A549 (cell line): Measurements from ENCODE around the gene WIF1. TPM values are rescaled to one million over a fixed set of nuclear protein-coding genes. Genes with fewer than 3 reads are reported as not detected.

Experiments
- ATAC-seq, 2 experiments: fragments of 200-7000 bp in 1 of 2; fragments of >200 bp in 1 of 2; cut with Nextera tagmentation in 1 of 2; cut with Tn5 transposase in 1 of 2; 3 replicates each; pipeline versions ENCODE4 v1.8.0 to v1.9.1; 2018 to 2020; ENCODE audit warnings: mild to moderate bottlenecking in 1 of 2, moderate library complexity in 1 of 2
- CTCF ChIA-PET: fragments of 300-600 bp; sonication (Branson Sonifier 250); formaldehyde crosslinking; extraction: SDS; loops from one replicate; lab custom pipeline; 2021; ENCODE audit warnings: antibody characterized with exemption, inconsistent platforms; lab: Yijun Ruan, JAX
- POLR2A ChIA-PET: fragments of 350-600 bp; formaldehyde crosslinking; extraction: SDS; loops from one replicate; lab custom pipeline; 2021; ENCODE audit warnings: antibody characterized with exemption, inconsistent platforms; lab: Yijun Ruan, JAX
- DNase-seq, 2 experiments: peaks; one replicate each; pipeline versions ENCODE4 v3.0.0 to v3.0.0-alpha.2; 2011 to 2016; ENCODE audit warnings: low read depth in 1 of 2, low spot score in 1 of 2
- FAIRE-seq: peaks from 2 replicates; lab custom pipeline; 2011; peaks lifted over from hg19 to GRCh38; lab: Jason Lieb, UNC
- H3K27ac ChIP-seq, 2 experiments: fragments of >200 bp; sonication (Bioruptor Twin); formaldehyde crosslinking; 3 replicates each; pipeline ENCODE4 v1.5.1; 2016 to 2017
- H3K4me1 ChIP-seq: fragments of >200 bp; sonication (Bioruptor Twin); formaldehyde crosslinking; 3 replicates; pipeline ENCODE4 v1.6.1; 2016
- H3K4me2 ChIP-seq: fragments of >200 bp; sonication (Bioruptor Twin); formaldehyde crosslinking; 3 replicates; pipeline ENCODE4 v1.6.1; 2016
- H3K4me3 ChIP-seq: fragments of >200 bp; sonication (Bioruptor Twin); formaldehyde crosslinking; 3 replicates; pipeline ENCODE4 v1.5.1; 2016
- H3K9me3 ChIP-seq: fragments of >200 bp; sonication (Bioruptor Twin); formaldehyde crosslinking; 3 replicates; pipeline ENCODE4 v1.6.1; 2016
- ATOH8 ChIP-seq: fragments of 250-450 bp; sonication (Bioruptor Pico); IDR thresholded peaks from 2 replicates; pipeline ENCODE4 v1.5.0; 2020; ENCODE audit warnings: low read depth, mild to moderate bottlenecking, moderate library complexity
- CHD2 ChIP-seq: fragments of 150-350 bp; IDR thresholded peaks from 2 replicates; pipeline ENCODE4 v1.6.1; 2014; ENCODE audit warnings: low read length; ENCODE audit not compliant: partially characterized antibody
- CHD4 ChIP-seq: fragments of 200-600 bp; sonication (generic); IDR thresholded peaks from 2 replicates; pipeline ENCODE4 v1.6.1; 2016; ENCODE audit warnings: antibody characterized with exemption, mild to moderate bottlenecking, borderline replicate concordance
- CTCF ChIP-seq: fragments of >200 bp; sonication (Bioruptor Twin); formaldehyde crosslinking; IDR thresholded peaks from 3 replicates; pipeline ENCODE4 v1.5.1; 2016
- E2F6 ChIP-seq: IDR thresholded peaks from 2 replicates; pipeline ENCODE4 v1.6.1; 2012; ENCODE audit warnings: low read depth, borderline replicate concordance
- ELK1 ChIP-seq: fragments of 150-350 bp; IDR thresholded peaks from 2 replicates; pipeline ENCODE4 v1.6.1; 2014; ENCODE audit warnings: low read depth, mild to moderate bottlenecking, low read length
- FOSL2 ChIP-seq, 2 experiments: fragments of 450-650 bp in 1 of 2; fragments of >200 bp in 1 of 2; sonication (Bioruptor Twin) in 1 of 2; formaldehyde crosslinking; IDR thresholded peaks; 2 replicates each; pipeline versions ENCODE4 v1.5.0 to v1.6.1; 2016 to 2020; ENCODE audit warnings: mild to moderate bottlenecking in 1 of 2, moderate library complexity in 1 of 2
- MAX ChIP-seq: IDR thresholded peaks from 2 replicates; pipeline ENCODE4 v1.6.1; 2012
- MYC ChIP-seq: IDR thresholded peaks from 2 replicates; pipeline ENCODE4 v1.6.1; 2012; ENCODE audit warnings: mild to moderate bottlenecking, inconsistent platforms, low read length, improper control_type of control experiment, borderline replicate concordance
- POLR2AphosphoS2 ChIP-seq: conservative IDR thresholded peaks from 2 replicates; pipeline ENCODE4 v1.6.1; 2012; ENCODE audit warnings: low read length, improper control_type of control experiment, inconsistent platforms
- RCOR1 ChIP-seq: fragments of 150-350 bp; IDR thresholded peaks from 2 replicates; pipeline ENCODE4 v1.6.1; 2014; ENCODE audit warnings: antibody characterized with exemption, low read length, low read depth
- USF2 ChIP-seq: fragments of 450-650 bp; IDR thresholded peaks from 2 replicates; pipeline ENCODE4 v1.6.1; 2014; ENCODE audit warnings: antibody characterized with exemption
- WGBS: methylation state at CpG from one replicate; pipeline ENCODE4 v1.1.6; 2017; ENCODE audit errors: missing lambda C conversion rate; 5-methylcytosine and 5-hydroxymethylcytosine counted together
- polyA minus RNA-seq: library from RNA; depleted of rRNA, polyadenylated mRNA; stranded (reverse); fragments of >200 nt; gene quantifications from 2 replicates; pipeline ENCODE4 v1.2.3, GENCODE V29; 2011; rRNA and poly(A)+ RNA removed
- polyA plus RNA-seq, 4 experiments: library from polyadenylated mRNA; depleted of rRNA in 3 of 4; stranded (reverse); fragments of >200 nt; fragmentation: RNase III in 1 of 4; extraction: RNeasy Plus Mini Kit Qiagen cat#74134 plus additional on column Dnase treatment in 1 of 4; gene quantifications; 2 replicates in 3 of 4; 3 replicates in 1 of 4; pipeline ENCODE4 v1.2.3, GENCODE V29; 2011 to 2017

WIF1 gene
- polyA plus RNA-seq (2011; rRNA removed) (not detected in 2 replicates), polyA plus RNA-seq (2017; fragmentation: RNase III; extraction: RNeasy Plus Mini Kit Qiagen cat#74134 plus additional on column Dnase treatment) (not detected in 3 replicates), polyA minus RNA-seq (not detected in 2 replicates)
- not detected in 2 replicates for polyA plus RNA-seq (2012; cell fraction: cytosol; rRNA removed)
- polyA plus RNA-seq (2012; cell fraction: nucleus; rRNA removed), result not detected in 2 replicates

GRCh38 chr12:65121049-65121955 lies at the start of gene WIF1:
TSS of gene WIF1 (minus strand) at chr12:65121305. CDS start at chr12:65121191, 114 bp downstream.
- Histone ChIP-seq H3K4me1 (no peaks in the 10 kb centered on the region; the same call in 2 of the 3 replicates), H3K9me3 (no peaks in the 10 kb centered on the region)
- DNase-seq (peak in 1 of 2 experiments; percentile 29), FAIRE-seq (no peak), ATAC-seq (peak; percentile 83 to 92)
- 16% methylated on average over 41 of the region's 73 CpGs for WGBS
- ChIA-PET CTCF (interaction anchor here (1.4 to 4.8 kb wide), 7 partner anchors 10 to 320 kb away, joined by 5 to 34 read pairs (median 8); no protein-coding TSS in a partner anchor), POLR2A (no interaction called here)
- peak; percentile 43; the same call in 2 of the 3 replicates for TF ChIP-seq CTCF
- TF ChIP-seq ELK1, result no peak
- peak; percentile 32 for TF ChIP-seq MAX
- TF ChIP-seq E2F6, result peak; percentile 82; the same call in 1 of the 2 replicates
- TF ChIP-seq, all 56 proteins: peak for 3
- H3K4me3 ChIP-seq, result peak within 1 kb of the TSS; percentile 40
- H3K27ac ChIP-seq, result 0 out of 6 replicates have a peak within 1 kb of the TSS, but pooled peaks of 1 of the 2 experiments have one; percentile 19
- H3K4me2 ChIP-seq, result peak within 1 kb of the TSS; percentile 98

GRCh38 chr12:65170209-65170881 lies 49.2 kb upstream of the WIF1 start:
- ATAC-seq, result peak; percentile 51 to 74
- Histone ChIP-seq H3K9me3 (no peaks in the 10 kb centered on the region), H3K4me1 (peaks cover 26% of the 10 kb centered on the region)
- POLR2A ChIA-PET, result interaction anchor here (1.3 kb wide), 1 partner anchor 12 kb away, joined by 3 read pairs; no protein-coding TSS in a partner anchor
- TF ChIP-seq CTCF (no peak), MAX (0 out of 2 replicates have a peak, but pooled peaks have one; percentile 8)
- TF ChIP-seq, all 56 proteins: peak for 1
- DNase-seq, result peak; percentile 35 to 55
- H3K27ac ChIP-seq, result peak overlapping the region; percentile 95
- peak overlapping the region; percentile 84 for H3K4me2 ChIP-seq
- H3K4me3 ChIP-seq, result peak overlapping the region; percentile 97
- FAIRE-seq, result no peak
- CTCF ChIA-PET, result interaction anchor here (0.6 to 2.2 kb wide), 4 partner anchors 48 to 374 kb away, joined by 3 to 6 read pairs (median 4); no protein-coding TSS in a partner anchor
- 12% methylated on average over 42 of the region's 47 CpGs for WGBS

- CTCF ChIA-PET, result interaction anchor here (0.6 to 2.7 kb wide), 5 partner anchors 10 to 368 kb away, joined by 3 to 11 read pairs (median 4); no protein-coding TSS in a partner anchor
- peak within 1 kb of the TSS; percentile 95 for H3K27ac ChIP-seq
- H3K4me3 ChIP-seq, result peak within 1 kb of the TSS; percentile 97
- peak; percentile 94 to 96 for ATAC-seq
- POLR2A ChIA-PET, result interaction anchor here (0.8 to 1.3 kb wide), 6 partner anchors 8 to 1000 kb away, joined by 3 to 5 read pairs (median 3); partner anchors contain the start of gene TMBIM4
- peaks cover 26% of the 10 kb centered on the region for H3K4me1 ChIP-seq
- no peak for FAIRE-seq
- DNase-seq, result peak; percentile 94
- WGBS, result under 1% methylated on average over 33 of the region's 91 CpGs
- H3K9me3 ChIP-seq, result no peaks in the 10 kb centered on the region
- peak within 1 kb of the TSS; percentile 84 for H3K4me2 ChIP-seq
- TF ChIP-seq CHD4 (no peak), ATOH8 (CRISPR knock-in tag) (peak; percentile 61; the same call in 1 of the 2 replicates), CHD2 (no peak), USF2 (peak; percentile 79), RCOR1 (no peak), MYC (no peak; the same call in 1 of the 2 replicates), POLR2AphosphoS2 (no peak), FOSL2 (IDR thresholded peaks at IDR 0.05) (no peak), FOSL2 (CRISPR knock-in tag; IDR thresholded peaks at IDR 0.05) (no peak), MAX (peak; percentile 99)
Measured at GRCh38 chr12:65169320-65170208, 48.5 kb upstream of the WIF1 start, which contains the start of gene LEMD3. TSS of gene LEMD3 (plus strand) at chr12:65169583. CDS start at chr12:65169597, 14 bp downstream.
